Ishikawa (cell line): ENCODE measurements around the gene ASTN2.

ENCODE experiments used
- CREB1 ChIP-seq: IDR thresholded peaks from 2 replicates; pipeline ENCODE4 v1.6.1; 2012; ENCODE audit warnings: low read depth
- RAD21 ChIP-seq: IDR thresholded peaks from 2 replicates; pipeline ENCODE4 v1.6.1; 2012; ENCODE audit warnings: low read depth
- TEAD4 ChIP-seq: IDR thresholded peaks from 2 replicates; pipeline ENCODE4 v1.6.1; 2012
- USF1 ChIP-seq: IDR thresholded peaks from 2 replicates; pipeline ENCODE4 v1.6.1; 2012
- TF ChIP-seq, protein P1 (sequence below): IDR thresholded peaks from 2 replicates; pipeline ENCODE4 v1.6.1; 2012

GRCh38 chr9:116467740-116468351, 947.0 kb downstream of the ASTN2 start:
- TF ChIP-seq RAD21: no peak
- TF ChIP-seq USF1: no peak
- no peak for TF ChIP-seq TEAD4
- TF ChIP-seq, protein P1, sequence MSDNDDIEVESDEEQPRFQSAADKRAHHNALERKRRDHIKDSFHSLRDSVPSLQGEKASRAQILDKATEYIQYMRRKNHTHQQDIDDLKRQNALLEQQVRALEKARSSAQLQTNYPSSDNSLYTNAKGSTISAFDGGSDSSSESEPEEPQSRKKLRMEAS: no peak
- no peak for TF ChIP-seq CREB1
